Measurements from ENCODE around the gene KCNB1.
"Not testable (repeated sequence)": the region's sequence is repeated elsewhere in the genome, so short reads cannot be mapped to it uniquely, and the experiment has no call there.

KCNB1 gene

GRCh38 chr20:49315580-49315979 lies 166.9 kb downstream of the KCNB1 start:
- no peaks in the 10 kb centered on the region for H3K79me2 ChIP-seq (ENCODE audit: low read length)
- no peaks in the 10 kb centered on the region for H3K9me3 ChIP-seq (ENCODE audit: insufficient read depth, low read length)
- no peak overlapping the region for H3K9ac ChIP-seq (ENCODE audit: low read length)
- no peak overlapping the region for H3K27ac ChIP-seq (ENCODE audit: low read length)
- no peaks in the 10 kb centered on the region for H4K20me1 ChIP-seq (ENCODE audit: insufficient read depth, low read length)
- H3K4me3 ChIP-seq (ENCODE audit: low read length): no peak overlapping the region
- H2AFZ ChIP-seq (ENCODE audit: low read depth, low read length): no peak overlapping the region
- H3K4me2 ChIP-seq (ENCODE audit: low read length): no peak overlapping the region
- no peaks in the 10 kb centered on the region for H3K36me3 ChIP-seq (replicated peaks; ENCODE audit: low read depth, low read length)
- TF ChIP-seq, protein P1, sequence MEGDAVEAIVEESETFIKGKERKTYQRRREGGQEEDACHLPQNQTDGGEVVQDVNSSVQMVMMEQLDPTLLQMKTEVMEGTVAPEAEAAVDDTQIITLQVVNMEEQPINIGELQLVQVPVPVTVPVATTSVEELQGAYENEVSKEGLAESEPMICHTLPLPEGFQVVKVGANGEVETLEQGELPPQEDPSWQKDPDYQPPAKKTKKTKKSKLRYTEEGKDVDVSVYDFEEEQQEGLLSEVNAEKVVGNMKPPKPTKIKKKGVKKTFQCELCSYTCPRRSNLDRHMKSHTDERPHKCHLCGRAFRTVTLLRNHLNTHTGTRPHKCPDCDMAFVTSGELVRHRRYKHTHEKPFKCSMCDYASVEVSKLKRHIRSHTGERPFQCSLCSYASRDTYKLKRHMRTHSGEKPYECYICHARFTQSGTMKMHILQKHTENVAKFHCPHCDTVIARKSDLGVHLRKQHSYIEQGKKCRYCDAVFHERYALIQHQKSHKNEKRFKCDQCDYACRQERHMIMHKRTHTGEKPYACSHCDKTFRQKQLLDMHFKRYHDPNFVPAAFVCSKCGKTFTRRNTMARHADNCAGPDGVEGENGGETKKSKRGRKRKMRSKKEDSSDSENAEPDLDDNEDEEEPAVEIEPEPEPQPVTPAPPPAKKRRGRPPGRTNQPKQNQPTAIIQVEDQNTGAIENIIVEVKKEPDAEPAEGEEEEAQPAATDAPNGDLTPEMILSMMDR (IDR thresholded peaks at IDR 0.05; ENCODE audit: low read depth, low read length): no peak
- TF ChIP-seq EZH2phosphoT487 (IDR thresholded peaks at IDR 0.05; ENCODE audit: low read depth): no peak
- peaks cover 36% of the 10 kb centered on the region for H3K27me3 ChIP-seq (ENCODE audit: low read depth, low read length)
- no peaks in the 10 kb centered on the region for H3K4me1 ChIP-seq (ENCODE audit: low read length)

DNA sequence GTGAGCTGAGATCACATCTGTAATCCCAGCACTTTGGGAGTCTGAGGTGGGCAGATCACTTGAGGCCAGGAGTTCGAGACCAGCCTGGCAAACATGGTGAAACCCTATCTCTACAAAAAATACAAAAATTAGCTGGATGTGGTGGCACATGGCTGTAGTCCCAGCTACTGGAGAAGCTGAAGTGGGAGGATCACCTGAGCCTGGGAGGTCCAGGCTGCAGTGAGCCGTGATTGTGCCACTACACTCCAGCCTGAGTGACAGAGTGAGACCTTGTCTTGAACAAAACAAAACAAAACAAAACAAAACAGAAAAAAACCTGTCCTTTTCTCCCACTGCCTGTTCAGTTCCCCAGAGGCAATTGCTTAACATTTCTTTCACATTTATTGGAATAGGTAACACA lies 168.4 kb downstream of the KCNB1 start:
- not testable (repeated sequence) for H3K9me3 ChIP-seq (ENCODE audit: insufficient read depth, low read length); H3K4me3 ChIP-seq (ENCODE audit: low read length); H3K79me2 ChIP-seq (ENCODE audit: low read length); H3K9ac ChIP-seq (ENCODE audit: low read length); H2AFZ ChIP-seq (ENCODE audit: low read depth, low read length); H3K36me3 ChIP-seq (replicated peaks; ENCODE audit: low read depth, low read length); H3K4me1 ChIP-seq (ENCODE audit: low read length); H3K27ac ChIP-seq (ENCODE audit: low read length); H3K4me2 ChIP-seq (ENCODE audit: low read length); H4K20me1 ChIP-seq (ENCODE audit: insufficient read depth, low read length)
- peaks cover 43% of the 10 kb centered on the region for H3K27me3 ChIP-seq (ENCODE audit: low read depth, low read length)

All from OCI-LY3 (cell line).